Endothelial cell (in vitro differentiated cells): Measurements from ENCODE around the gene PRR12. TPM values are rescaled to one million over a fixed set of nuclear protein-coding genes. Genes with fewer than 3 reads are reported as not detected.

Experiments
- DNase-seq: peaks from one replicate; pipeline ENCODE4 v3.0.0; 2021; ENCODE audit warnings: low spot score
- H3K27ac Mint-ChIP-seq: one replicate; pipeline ENCODE4 v1.8.0; 2021; ENCODE audit warnings: mixed read lengths, inconsistent platforms; ENCODE audit not compliant: unreplicated experiment
- H3K27me3 Mint-ChIP-seq: one replicate; pipeline ENCODE4 v1.8.0; 2021; ENCODE audit warnings: mild to moderate bottlenecking, moderate library complexity, mixed read lengths, inconsistent platforms; ENCODE audit not compliant: unreplicated experiment
- H3K36me3 Mint-ChIP-seq: one replicate; pipeline ENCODE4 v1.8.0; 2021; ENCODE audit warnings: mild to moderate bottlenecking, low read depth, mixed read lengths, inconsistent platforms; ENCODE audit not compliant: unreplicated experiment
- H3K4me1 Mint-ChIP-seq: one replicate; pipeline ENCODE4 v1.8.0; 2021; ENCODE audit warnings: mild to moderate bottlenecking, mixed read lengths, inconsistent platforms; ENCODE audit not compliant: unreplicated experiment
- H3K4me3 Mint-ChIP-seq: one replicate; pipeline ENCODE4 v1.8.0; 2021; ENCODE audit warnings: mild to moderate bottlenecking, mixed read lengths, inconsistent platforms; ENCODE audit not compliant: unreplicated experiment
- H3K9me3 Mint-ChIP-seq: one replicate; pipeline ENCODE4 v1.8.0; 2021; ENCODE audit warnings: mixed read lengths, inconsistent platforms; ENCODE audit not compliant: unreplicated experiment
- total RNA-seq: library from RNA; stranded (reverse); fragmentation: NEBNext Ultra II Directional; extraction: Animal tissue kit (Norgen Biotek cat#: 25700); gene quantifications from one replicate; pipeline ENCODE4 v1.2.1, GENCODE V29; 2021; ENCODE audit not compliant: unreplicated experiment
- TF ChIP-seq, protein P1 (sequence below): fragments of 200-600 bp; sonication (generic); IDR thresholded peaks from one replicate; pipeline ENCODE4 v1.5.0; 2021; ENCODE audit warnings: antibody characterized with exemption; ENCODE audit not compliant: unreplicated experiment

The PRR12 gene
- total RNA-seq, 1 donor from 2014 or later: 38.8 TPM

DNA sequence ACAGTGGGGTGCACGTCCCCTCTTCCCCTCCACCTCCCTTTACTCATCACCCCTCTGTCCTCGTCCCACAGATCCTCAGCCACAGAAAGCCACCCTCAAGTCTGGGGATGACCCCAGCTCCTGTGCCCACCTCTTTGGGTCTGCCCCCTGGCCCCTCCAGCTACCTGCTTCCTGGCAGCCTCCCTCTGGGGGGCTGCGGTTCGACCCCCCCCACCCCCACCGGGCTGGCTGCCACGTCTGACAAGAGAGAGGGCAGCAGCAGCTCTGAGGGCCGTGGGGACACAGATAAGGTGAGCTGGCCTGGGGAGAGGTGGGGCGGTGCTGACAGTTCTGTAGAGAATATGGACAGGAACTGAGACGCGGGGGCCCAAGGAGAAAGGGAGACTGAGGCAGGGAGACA lies 63.6 kb downstream of the PRR12 start:
- TF ChIP-seq, protein P1, sequence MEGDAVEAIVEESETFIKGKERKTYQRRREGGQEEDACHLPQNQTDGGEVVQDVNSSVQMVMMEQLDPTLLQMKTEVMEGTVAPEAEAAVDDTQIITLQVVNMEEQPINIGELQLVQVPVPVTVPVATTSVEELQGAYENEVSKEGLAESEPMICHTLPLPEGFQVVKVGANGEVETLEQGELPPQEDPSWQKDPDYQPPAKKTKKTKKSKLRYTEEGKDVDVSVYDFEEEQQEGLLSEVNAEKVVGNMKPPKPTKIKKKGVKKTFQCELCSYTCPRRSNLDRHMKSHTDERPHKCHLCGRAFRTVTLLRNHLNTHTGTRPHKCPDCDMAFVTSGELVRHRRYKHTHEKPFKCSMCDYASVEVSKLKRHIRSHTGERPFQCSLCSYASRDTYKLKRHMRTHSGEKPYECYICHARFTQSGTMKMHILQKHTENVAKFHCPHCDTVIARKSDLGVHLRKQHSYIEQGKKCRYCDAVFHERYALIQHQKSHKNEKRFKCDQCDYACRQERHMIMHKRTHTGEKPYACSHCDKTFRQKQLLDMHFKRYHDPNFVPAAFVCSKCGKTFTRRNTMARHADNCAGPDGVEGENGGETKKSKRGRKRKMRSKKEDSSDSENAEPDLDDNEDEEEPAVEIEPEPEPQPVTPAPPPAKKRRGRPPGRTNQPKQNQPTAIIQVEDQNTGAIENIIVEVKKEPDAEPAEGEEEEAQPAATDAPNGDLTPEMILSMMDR: no peak
- Mint-ChIP-seq H3K4me1 (peaks cover 4% of the 10 kb centered on the region), H3K9me3 (no peaks in the 10 kb centered on the region), H3K36me3 (peaks cover 40% of the 10 kb centered on the region), H3K27ac (no peak overlapping the region), H3K27me3 (peaks cover 12% of the 10 kb centered on the region), H3K4me3 (peak overlapping the region; percentile 59)
- no peak for DNase-seq

DNA sequence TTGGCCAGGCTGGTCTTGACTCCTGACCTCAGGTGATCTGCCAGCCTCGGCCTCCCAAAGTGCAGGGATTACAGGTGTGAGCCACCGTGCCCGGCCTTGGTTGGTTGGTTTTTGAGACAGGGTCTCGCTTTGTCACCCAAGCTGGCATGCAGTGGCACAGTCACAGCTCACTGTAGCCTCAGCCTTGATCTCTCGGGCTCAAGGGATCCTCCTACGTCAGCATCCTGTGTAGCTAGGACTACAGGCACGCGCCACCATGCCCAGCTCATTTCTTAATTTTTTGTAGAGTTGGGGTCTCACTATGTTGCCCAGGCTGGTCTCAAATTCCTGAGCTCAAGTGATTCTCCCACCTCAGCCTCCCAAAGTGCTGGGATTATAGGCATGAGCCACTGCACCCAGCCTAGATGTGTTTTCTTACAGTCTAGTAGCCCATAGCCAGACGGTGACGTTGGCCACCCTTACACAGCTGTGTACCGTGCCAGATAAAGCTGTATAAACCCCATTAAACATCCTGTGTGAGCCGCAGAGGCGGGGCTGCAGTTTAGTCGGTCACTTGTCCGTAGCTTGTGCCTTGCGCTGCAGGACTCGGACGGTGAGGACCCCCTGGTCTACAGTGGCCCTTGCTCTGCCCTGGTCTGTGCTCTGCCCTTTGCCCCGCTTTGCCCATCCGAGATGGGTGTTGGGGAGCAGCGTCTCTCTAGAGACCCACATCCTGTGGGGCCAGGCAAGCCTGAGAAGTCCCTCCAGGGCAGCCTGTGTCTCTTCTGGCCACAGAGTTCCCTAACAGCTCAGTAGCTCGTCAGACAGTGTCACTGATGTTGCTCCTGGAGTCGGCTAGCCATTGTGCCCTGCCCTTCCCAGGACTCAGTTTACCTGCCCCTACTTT lies 64.8 kb downstream of the PRR12 start:
- peak overlapping the region; percentile 83 for H3K4me3 Mint-ChIP-seq
- H3K9me3 Mint-ChIP-seq: no peaks in the 10 kb centered on the region
- H3K27me3 Mint-ChIP-seq: peaks cover 14% of the 10 kb centered on the region
- DNase-seq: no peak
- H3K27ac Mint-ChIP-seq: peak overlapping the region; percentile 74
- H3K36me3 Mint-ChIP-seq: peaks cover 46% of the 10 kb centered on the region
- no peaks in the 10 kb centered on the region for H3K4me1 Mint-ChIP-seq
- TF ChIP-seq, protein P1: no peak

DNA sequence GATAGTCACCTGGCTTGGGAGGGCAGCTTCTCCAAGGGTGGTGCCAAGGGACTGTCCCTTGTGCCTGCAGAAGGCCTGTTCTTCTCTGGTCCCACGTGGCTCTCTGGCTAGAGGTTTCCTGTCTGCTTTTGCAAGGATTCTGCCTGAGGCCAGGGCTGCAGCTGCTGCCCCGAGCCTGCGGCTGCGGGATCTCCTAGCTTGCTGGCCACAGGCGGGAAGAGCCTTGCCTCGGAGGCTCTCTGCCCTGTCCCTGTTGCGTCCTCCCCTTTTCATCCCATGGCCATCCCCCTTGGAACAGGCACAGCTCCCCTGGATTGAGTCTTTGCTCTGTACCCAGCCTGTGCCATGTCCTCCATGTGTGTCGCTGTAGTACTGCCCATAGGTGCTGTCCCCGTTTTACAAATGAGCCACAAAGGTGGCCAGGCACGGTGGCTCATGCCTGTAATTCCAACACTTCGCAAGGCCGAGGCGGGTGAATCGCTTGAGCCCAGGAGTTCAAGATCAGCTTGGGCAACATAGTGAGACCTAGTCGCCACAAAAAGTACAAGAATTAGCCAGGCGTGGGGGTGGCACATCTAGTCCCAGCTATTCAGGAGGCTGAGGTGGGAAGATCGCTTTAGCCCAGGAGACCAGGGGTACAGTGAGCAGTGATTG lies 65.6 kb downstream of the PRR12 start:
- no peak overlapping the region for H3K27ac Mint-ChIP-seq
- H3K4me1 Mint-ChIP-seq: no peaks in the 10 kb centered on the region
- TF ChIP-seq, protein P1: no peak
- H3K4me3 Mint-ChIP-seq: peak overlapping the region; percentile 69
- H3K36me3 Mint-ChIP-seq: peaks cover 46% of the 10 kb centered on the region
- no peaks in the 10 kb centered on the region for H3K9me3 Mint-ChIP-seq
- H3K27me3 Mint-ChIP-seq: peaks cover 18% of the 10 kb centered on the region
- no peak for DNase-seq

DNA sequence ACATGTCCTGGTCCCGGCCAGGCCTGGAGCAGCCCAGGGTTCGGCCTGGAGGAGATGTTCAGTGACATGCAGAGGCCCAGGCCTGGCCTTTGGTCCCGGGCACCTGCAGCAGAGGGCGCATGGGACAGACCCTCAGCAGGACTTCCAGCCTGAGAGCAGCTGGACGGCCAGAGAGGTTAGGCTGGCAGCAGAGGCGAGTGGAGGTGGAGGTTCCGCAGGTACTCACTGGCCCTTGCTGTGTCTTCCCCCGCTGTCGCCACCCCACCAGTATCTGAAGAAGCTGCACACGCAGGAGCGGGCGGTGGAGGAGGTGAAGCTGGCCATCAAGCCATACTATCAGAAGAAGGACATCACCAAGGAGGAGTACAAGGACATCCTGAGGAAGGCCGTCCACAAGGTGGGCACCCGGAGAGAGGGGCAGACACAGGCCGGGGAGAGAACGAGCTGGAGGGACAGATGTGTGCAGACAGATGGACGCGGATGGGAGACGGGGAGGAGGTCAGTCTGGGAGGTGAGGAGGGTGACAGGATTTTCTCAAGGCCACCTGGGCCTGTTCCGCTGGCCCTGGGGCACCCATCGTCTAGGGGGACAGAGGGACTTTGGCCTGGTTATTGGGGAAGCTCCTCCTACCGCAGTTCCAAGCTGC lies 66.6 kb downstream of the PRR12 start:
- H3K4me3 Mint-ChIP-seq: peak overlapping the region; percentile 67
- peaks cover 22% of the 10 kb centered on the region for H3K27me3 Mint-ChIP-seq
- no peak overlapping the region for H3K27ac Mint-ChIP-seq
- H3K36me3 Mint-ChIP-seq: peaks cover 46% of the 10 kb centered on the region
- H3K4me1 Mint-ChIP-seq: no peaks in the 10 kb centered on the region
- TF ChIP-seq, protein P1: no peak
- no peak for DNase-seq
- H3K9me3 Mint-ChIP-seq: no peaks in the 10 kb centered on the region
